Measurements from ENCODE around the gene AZIN2.
"Not testable (repeated sequence)": the region's sequence is repeated elsewhere in the genome, so short reads cannot be mapped to it uniquely, and the experiment has no call there.

The AZIN2 gene

DNA sequence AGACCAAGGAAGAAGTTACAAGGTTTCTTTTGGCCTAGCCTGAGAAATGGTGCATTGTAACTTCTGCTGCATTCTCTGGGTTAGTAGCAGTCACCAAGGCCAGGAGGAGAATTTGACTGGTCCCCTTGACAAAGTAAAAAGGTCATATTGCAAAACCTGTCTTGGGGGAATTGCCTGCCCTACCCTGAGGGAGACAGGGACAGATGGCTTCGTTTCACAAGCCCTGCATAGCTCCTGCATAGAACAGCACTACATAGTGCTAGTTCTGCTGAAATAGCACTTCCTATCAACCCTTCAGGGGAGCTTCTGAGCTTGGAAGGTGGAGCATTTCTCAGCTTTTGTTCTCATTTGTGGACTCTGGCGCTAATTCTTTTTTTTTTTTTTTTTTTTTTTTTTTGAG is 23.9 kb upstream of the AZIN2 start:
- no peaks in the 10 kb centered on the region for H3K9me3 ChIP-seq (ENCODE audit: insufficient read depth, low read depth, low read length)
- no peak for TF ChIP-seq EZH2phosphoT487 (IDR thresholded peaks at IDR 0.05; ENCODE audit: borderline replicate concordance)
- TF ChIP-seq, protein P1, sequence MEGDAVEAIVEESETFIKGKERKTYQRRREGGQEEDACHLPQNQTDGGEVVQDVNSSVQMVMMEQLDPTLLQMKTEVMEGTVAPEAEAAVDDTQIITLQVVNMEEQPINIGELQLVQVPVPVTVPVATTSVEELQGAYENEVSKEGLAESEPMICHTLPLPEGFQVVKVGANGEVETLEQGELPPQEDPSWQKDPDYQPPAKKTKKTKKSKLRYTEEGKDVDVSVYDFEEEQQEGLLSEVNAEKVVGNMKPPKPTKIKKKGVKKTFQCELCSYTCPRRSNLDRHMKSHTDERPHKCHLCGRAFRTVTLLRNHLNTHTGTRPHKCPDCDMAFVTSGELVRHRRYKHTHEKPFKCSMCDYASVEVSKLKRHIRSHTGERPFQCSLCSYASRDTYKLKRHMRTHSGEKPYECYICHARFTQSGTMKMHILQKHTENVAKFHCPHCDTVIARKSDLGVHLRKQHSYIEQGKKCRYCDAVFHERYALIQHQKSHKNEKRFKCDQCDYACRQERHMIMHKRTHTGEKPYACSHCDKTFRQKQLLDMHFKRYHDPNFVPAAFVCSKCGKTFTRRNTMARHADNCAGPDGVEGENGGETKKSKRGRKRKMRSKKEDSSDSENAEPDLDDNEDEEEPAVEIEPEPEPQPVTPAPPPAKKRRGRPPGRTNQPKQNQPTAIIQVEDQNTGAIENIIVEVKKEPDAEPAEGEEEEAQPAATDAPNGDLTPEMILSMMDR (conservative IDR thresholded peaks at IDR 0.05; ENCODE audit: low read length), result no peak
- no peaks in the 10 kb centered on the region for H3K27me3 ChIP-seq (ENCODE audit: insufficient read depth, low read length, poor library complexity, severe bottlenecking)
- H4K20me1 ChIP-seq (ENCODE audit: insufficient read depth, low read length, poor library complexity, severe bottlenecking), result no peaks in the 10 kb centered on the region
- no peaks in the 10 kb centered on the region for H3F3A ChIP-seq (ENCODE audit: low read depth)
- H2AFZ ChIP-seq (ENCODE audit: low read length), result no peak overlapping the region
- no peaks in the 10 kb centered on the region for H3K36me3 ChIP-seq (ENCODE audit: insufficient read depth, low read length)
- no peak overlapping the region for H3K4me3 ChIP-seq (ENCODE audit: low read length, poor library complexity, severe bottlenecking)
- H3K9ac ChIP-seq (ENCODE audit: low read depth, low read length, poor library complexity, severe bottlenecking), result no peak overlapping the region
- H3K4me1 ChIP-seq (ENCODE audit: insufficient read depth, low read length, poor library complexity, severe bottlenecking), result no peaks in the 10 kb centered on the region
- H3K4me2 ChIP-seq (ENCODE audit: low read depth, low read length, poor library complexity, severe bottlenecking), result no peak overlapping the region
- no peaks in the 10 kb centered on the region for H3K79me2 ChIP-seq (ENCODE audit: insufficient read depth, low read length)
- H3K9me2 ChIP-seq (replicated peaks; ENCODE audit: low read depth, low read length), result no peaks in the 10 kb centered on the region

DNA sequence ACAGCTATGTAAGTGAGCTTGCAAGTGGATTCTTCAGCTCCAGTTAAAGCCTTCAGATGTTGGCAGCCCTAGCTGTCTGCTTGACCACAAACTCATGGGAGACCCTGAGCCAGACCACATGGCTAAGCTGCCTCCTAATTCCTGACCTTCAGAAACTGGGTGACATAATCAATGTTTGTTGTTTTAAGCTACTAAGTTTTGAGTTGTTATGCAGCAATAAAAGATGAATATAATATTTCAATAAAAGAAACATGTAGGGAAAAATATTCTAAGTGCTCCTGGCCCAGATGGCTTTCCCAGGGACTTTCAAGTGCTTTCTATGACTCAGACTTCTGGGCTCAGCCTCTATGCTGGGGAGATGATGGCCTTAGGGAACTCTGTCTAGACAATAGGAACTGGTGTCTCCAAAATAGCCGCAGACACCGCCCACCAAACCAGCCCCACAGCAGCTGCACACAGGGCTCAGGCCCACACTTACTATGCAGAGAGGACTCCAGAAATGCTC is 20.3 kb upstream of the AZIN2 start:
- no peak for TF ChIP-seq EZH2phosphoT487 (IDR thresholded peaks at IDR 0.05; ENCODE audit: borderline replicate concordance)
- Histone ChIP-seq H3K9me2 (replicated peaks; ENCODE audit: low read depth, low read length) (no peaks in the 10 kb centered on the region), H3K4me3 (ENCODE audit: low read length, poor library complexity, severe bottlenecking) (no peak overlapping the region), H4K20me1 (ENCODE audit: insufficient read depth, low read length, poor library complexity, severe bottlenecking) (no peaks in the 10 kb centered on the region), H3K9ac (ENCODE audit: low read depth, low read length, poor library complexity, severe bottlenecking) (no peak overlapping the region), H3K4me1 (ENCODE audit: insufficient read depth, low read length, poor library complexity, severe bottlenecking) (no peaks in the 10 kb centered on the region), H3K36me3 (ENCODE audit: insufficient read depth, low read length) (no peaks in the 10 kb centered on the region), H3K79me2 (ENCODE audit: insufficient read depth, low read length) (no peaks in the 10 kb centered on the region), H3F3A (ENCODE audit: low read depth) (no peaks in the 10 kb centered on the region), H3K27me3 (ENCODE audit: insufficient read depth, low read length, poor library complexity, severe bottlenecking) (no peaks in the 10 kb centered on the region), H3K4me2 (ENCODE audit: low read depth, low read length, poor library complexity, severe bottlenecking) (no peak overlapping the region), H2AFZ (ENCODE audit: low read length) (no peak overlapping the region), H3K9me3 (ENCODE audit: insufficient read depth, low read depth, low read length) (peaks cover 8% of the 10 kb centered on the region; the same call in 1 of the 2 replicates)

DNA sequence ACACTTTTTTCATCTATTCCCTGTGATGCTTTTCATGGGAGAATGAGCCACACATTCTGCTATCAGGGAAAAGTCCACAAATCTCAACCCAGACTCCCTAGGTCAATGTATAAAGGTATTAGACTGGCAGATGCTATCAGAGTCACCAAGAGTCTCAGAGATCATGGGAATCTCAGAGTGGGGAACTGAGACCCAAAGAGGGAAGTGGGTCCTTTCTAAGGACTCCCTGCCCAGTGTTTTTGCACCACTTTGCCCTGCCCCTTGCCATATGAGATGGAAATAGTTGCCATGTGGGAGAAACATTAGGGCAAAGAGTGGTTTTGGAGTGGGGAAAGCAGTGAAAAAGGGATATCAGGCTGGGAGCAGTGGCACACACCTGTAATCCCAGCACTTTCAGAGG is 19.1 kb upstream of the AZIN2 start:
- Histone ChIP-seq H3K4me2 (ENCODE audit: low read depth, low read length, poor library complexity, severe bottlenecking) (no peak overlapping the region), H3K9ac (ENCODE audit: low read depth, low read length, poor library complexity, severe bottlenecking) (no peak overlapping the region), H3K79me2 (ENCODE audit: insufficient read depth, low read length) (no peaks in the 10 kb centered on the region), H3F3A (ENCODE audit: low read depth) (no peaks in the 10 kb centered on the region), H3K4me1 (ENCODE audit: insufficient read depth, low read length, poor library complexity, severe bottlenecking) (no peaks in the 10 kb centered on the region), H3K27me3 (ENCODE audit: insufficient read depth, low read length, poor library complexity, severe bottlenecking) (no peaks in the 10 kb centered on the region), H3K9me2 (replicated peaks; ENCODE audit: low read depth, low read length) (no peaks in the 10 kb centered on the region), H4K20me1 (ENCODE audit: insufficient read depth, low read length, poor library complexity, severe bottlenecking) (no peaks in the 10 kb centered on the region), H2AFZ (ENCODE audit: low read length) (no peak overlapping the region), H3K9me3 (ENCODE audit: insufficient read depth, low read depth, low read length) (peaks cover 8% of the 10 kb centered on the region; the same call in 1 of the 2 replicates), H3K4me3 (ENCODE audit: low read length, poor library complexity, severe bottlenecking) (no peak overlapping the region), H3K36me3 (ENCODE audit: insufficient read depth, low read length) (no peaks in the 10 kb centered on the region)
- TF ChIP-seq EZH2phosphoT487 (IDR thresholded peaks at IDR 0.05; ENCODE audit: borderline replicate concordance), result no peak
- TF ChIP-seq, protein P1 (conservative IDR thresholded peaks at IDR 0.05; ENCODE audit: low read length), result no peak

DNA sequence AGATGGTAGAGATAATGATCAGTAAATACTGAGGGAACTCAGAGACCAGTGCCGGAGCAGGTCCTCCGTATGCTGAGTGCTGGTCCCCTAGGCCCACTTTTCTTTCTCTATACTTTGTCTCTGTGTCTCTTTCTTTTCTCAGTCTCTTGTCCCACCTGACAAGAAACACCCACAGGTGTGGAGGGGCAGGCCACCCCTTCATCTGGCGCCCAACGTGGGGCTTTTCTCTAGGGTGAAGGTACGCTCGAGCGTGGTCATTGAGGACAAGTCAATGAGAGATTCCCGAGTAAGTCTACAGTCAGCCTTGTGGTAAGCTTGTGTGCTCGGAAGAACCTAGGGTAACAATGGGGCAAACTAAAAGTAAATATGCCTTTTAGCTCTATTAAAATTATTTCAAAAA is 16.7 kb upstream of the AZIN2 start:
- not testable (repeated sequence) for H3K4me3 ChIP-seq (ENCODE audit: low read length, poor library complexity, severe bottlenecking); H3K9ac ChIP-seq (ENCODE audit: low read depth, low read length, poor library complexity, severe bottlenecking); H4K20me1 ChIP-seq (ENCODE audit: insufficient read depth, low read length, poor library complexity, severe bottlenecking); H3K9me2 ChIP-seq (replicated peaks; ENCODE audit: low read depth, low read length); H3K9me3 ChIP-seq (ENCODE audit: insufficient read depth, low read depth, low read length); H3K36me3 ChIP-seq (ENCODE audit: insufficient read depth, low read length); H3K79me2 ChIP-seq (ENCODE audit: insufficient read depth, low read length); H3K4me2 ChIP-seq (ENCODE audit: low read depth, low read length, poor library complexity, severe bottlenecking); H3F3A ChIP-seq (ENCODE audit: low read depth); H2AFZ ChIP-seq (ENCODE audit: low read length); H3K4me1 ChIP-seq (ENCODE audit: insufficient read depth, low read length, poor library complexity, severe bottlenecking); H3K27me3 ChIP-seq (ENCODE audit: insufficient read depth, low read length, poor library complexity, severe bottlenecking)
